ENCODE measurements around the gene RAET1E. TPM values are rescaled to one million over a fixed set of nuclear protein-coding genes. Genes with fewer than 3 reads are reported as not detected.

Gene RAET1E
- total and polyA plus RNA-seq, 9 of the 15 experiments (the other 6 are each of a cell fraction or from before 2014, with no cell fraction given), result not detected

DNA sequence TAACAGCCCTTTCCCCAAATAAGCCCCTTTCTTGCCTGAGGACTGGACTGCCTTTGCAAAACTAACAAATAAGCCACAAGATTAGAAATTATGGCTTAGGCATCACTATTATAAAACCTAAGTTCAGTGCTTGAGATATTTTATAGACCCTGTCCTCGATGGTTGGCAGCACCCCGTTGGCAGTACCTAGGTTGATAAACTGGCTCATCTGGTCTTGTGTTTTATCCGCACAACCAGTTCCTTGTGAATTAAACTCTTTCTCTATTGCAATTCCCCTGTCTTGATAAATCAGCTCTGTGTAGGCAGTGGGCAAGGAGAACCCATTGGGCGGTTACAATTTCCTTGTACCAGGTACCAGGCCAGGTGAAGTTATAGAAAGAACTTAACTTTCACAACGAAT lies 40.4 kb downstream of the RAET1E start:
- Histone ChIP-seq H3K9me1 (ENCODE audit: control insufficient read depth, insufficient read depth, low read length) (no peaks in the 10 kb centered on the region), H3K9me3 (replicated peaks; ENCODE audit: control insufficient read depth, insufficient read depth, low read depth, low read length) (no peaks in the 10 kb centered on the region), H2AFZ (ENCODE audit: low read depth, low read length) (no peak overlapping the region), H3K4me2 (ENCODE audit: insufficient read depth, low read length) (no peak overlapping the region), H3K4me3 (no peak overlapping the region), H3K79me2 (ENCODE audit: control insufficient read depth, insufficient read depth, low read length) (no peaks in the 10 kb centered on the region), H3K27me3 (ENCODE audit: control insufficient read depth in 2 of 2, insufficient read depth in 2 of 2, low read length in 2 of 2) (peaks cover 7 to 19% of the 10 kb centered on the region in 2 experiments; a peak in 4 of 5 replicates), H3K9ac (ENCODE audit: insufficient read depth in 1 of 2, low read depth in 2 of 2, low read length in 2 of 2) (no peak overlapping the region), H3K4me1 (replicated peaks in 1 of 2; ENCODE audit: control insufficient read depth in 2 of 2, insufficient read depth in 2 of 2, low read length in 2 of 2) (no peaks in the 10 kb centered on the region; a peak in 2 of 5 replicates), H4K20me1 (replicated peaks; ENCODE audit: control insufficient read depth, insufficient read depth, low read length) (0 out of 2 replicates have a peak, but pooled peaks cover 3% of the 10 kb centered on the region), H3K27ac (ENCODE audit: extremely low read depth, low read depth, low read length) (no peak overlapping the region), H3K36me3 (ENCODE audit: control insufficient read depth, insufficient read depth, low read length) (no peaks in the 10 kb centered on the region)
- intact Hi-C loops (cut with micrococcal nuclease), result no loop called here
- WGBS (ENCODE audit: insufficient coverage, low coverage, missing lambda C conversion rate), result 40% methylated on average over 5 of the region's 5 CpGs
- no TSS peak for BruUV-seq (replicated peaks)
- POLR2A ChIA-PET, result interaction anchor here (0.7 kb wide), 1 partner anchor 8 kb away, joined by 3 read pairs; no protein-coding TSS in a partner anchor
- no peak for DNase-seq (ENCODE audit: extremely low read depth in 1 of 4, low spot score in 3 of 4)
- CTCF ChIA-PET (ENCODE audit: low intra/inter-chr PET ratio), result interaction anchor here (0.7 kb wide), 1 partner anchor 1352 kb away, joined by 3 read pairs; no protein-coding TSS in a partner anchor
- no peak for FAIRE-seq
- ATAC-seq, result no peak
- in situ Hi-C loops (cut with MboI), result no loop called here
- TF ChIP-seq HDGF (IDR thresholded peaks at IDR 0.05) (no peak), BDP1 (IDR thresholded peaks at IDR 0.05; ENCODE audit: insufficient read depth, insufficient read length) (no peak), ZNF24 (IDR thresholded peaks at IDR 0.05) (no peak), CEBPB (tag; IDR thresholded peaks at IDR 0.05) (no peak), SREBF2 (CRISPR knock-in tag; IDR thresholded peaks at IDR 0.05) (no peak), RBM14 (IDR thresholded peaks at IDR 0.05; ENCODE audit: borderline replicate concordance, insufficient read depth, low read depth, low read length) (no peak), HMG20A (CRISPR knock-in tag; conservative IDR thresholded peaks at IDR 0.05) (no peak), JUNB (CRISPR knock-in tag; conservative IDR thresholded peaks at IDR 0.05) (no peak), ARNT (IDR thresholded peaks at IDR 0.05) (no peak)
- TF ChIP-seq, protein P1, sequence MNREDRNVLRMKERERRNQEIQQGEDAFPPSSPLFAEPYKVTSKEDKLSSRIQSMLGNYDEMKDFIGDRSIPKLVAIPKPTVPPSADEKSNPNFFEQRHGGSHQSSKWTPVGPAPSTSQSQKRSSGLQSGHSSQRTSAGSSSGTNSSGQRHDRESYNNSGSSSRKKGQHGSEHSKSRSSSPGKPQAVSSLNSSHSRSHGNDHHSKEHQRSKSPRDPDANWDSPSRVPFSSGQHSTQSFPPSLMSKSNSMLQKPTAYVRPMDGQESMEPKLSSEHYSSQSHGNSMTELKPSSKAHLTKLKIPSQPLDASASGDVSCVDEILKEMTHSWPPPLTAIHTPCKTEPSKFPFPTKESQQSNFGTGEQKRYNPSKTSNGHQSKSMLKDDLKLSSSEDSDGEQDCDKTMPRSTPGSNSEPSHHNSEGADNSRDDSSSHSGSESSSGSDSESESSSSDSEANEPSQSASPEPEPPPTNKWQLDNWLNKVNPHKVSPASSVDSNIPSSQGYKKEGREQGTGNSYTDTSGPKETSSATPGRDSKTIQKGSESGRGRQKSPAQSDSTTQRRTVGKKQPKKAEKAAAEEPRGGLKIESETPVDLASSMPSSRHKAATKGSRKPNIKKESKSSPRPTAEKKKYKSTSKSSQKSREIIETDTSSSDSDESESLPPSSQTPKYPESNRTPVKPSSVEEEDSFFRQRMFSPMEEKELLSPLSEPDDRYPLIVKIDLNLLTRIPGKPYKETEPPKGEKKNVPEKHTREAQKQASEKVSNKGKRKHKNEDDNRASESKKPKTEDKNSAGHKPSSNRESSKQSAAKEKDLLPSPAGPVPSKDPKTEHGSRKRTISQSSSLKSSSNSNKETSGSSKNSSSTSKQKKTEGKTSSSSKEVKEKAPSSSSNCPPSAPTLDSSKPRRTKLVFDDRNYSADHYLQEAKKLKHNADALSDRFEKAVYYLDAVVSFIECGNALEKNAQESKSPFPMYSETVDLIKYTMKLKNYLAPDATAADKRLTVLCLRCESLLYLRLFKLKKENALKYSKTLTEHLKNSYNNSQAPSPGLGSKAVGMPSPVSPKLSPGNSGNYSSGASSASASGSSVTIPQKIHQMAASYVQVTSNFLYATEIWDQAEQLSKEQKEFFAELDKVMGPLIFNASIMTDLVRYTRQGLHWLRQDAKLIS (CRISPR knock-in tag; IDR thresholded peaks at IDR 0.05), result no peak
- TF ChIP-seq, protein P2, sequence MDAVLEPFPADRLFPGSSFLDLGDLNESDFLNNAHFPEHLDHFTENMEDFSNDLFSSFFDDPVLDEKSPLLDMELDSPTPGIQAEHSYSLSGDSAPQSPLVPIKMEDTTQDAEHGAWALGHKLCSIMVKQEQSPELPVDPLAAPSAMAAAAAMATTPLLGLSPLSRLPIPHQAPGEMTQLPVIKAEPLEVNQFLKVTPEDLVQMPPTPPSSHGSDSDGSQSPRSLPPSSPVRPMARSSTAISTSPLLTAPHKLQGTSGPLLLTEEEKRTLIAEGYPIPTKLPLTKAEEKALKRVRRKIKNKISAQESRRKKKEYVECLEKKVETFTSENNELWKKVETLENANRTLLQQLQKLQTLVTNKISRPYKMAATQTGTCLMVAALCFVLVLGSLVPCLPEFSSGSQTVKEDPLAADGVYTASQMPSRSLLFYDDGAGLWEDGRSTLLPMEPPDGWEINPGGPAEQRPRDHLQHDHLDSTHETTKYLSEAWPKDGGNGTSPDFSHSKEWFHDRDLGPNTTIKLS (IDR thresholded peaks at IDR 0.05; ENCODE audit: borderline replicate concordance, low read depth), result no peak
- TF ChIP-seq, protein P3, sequence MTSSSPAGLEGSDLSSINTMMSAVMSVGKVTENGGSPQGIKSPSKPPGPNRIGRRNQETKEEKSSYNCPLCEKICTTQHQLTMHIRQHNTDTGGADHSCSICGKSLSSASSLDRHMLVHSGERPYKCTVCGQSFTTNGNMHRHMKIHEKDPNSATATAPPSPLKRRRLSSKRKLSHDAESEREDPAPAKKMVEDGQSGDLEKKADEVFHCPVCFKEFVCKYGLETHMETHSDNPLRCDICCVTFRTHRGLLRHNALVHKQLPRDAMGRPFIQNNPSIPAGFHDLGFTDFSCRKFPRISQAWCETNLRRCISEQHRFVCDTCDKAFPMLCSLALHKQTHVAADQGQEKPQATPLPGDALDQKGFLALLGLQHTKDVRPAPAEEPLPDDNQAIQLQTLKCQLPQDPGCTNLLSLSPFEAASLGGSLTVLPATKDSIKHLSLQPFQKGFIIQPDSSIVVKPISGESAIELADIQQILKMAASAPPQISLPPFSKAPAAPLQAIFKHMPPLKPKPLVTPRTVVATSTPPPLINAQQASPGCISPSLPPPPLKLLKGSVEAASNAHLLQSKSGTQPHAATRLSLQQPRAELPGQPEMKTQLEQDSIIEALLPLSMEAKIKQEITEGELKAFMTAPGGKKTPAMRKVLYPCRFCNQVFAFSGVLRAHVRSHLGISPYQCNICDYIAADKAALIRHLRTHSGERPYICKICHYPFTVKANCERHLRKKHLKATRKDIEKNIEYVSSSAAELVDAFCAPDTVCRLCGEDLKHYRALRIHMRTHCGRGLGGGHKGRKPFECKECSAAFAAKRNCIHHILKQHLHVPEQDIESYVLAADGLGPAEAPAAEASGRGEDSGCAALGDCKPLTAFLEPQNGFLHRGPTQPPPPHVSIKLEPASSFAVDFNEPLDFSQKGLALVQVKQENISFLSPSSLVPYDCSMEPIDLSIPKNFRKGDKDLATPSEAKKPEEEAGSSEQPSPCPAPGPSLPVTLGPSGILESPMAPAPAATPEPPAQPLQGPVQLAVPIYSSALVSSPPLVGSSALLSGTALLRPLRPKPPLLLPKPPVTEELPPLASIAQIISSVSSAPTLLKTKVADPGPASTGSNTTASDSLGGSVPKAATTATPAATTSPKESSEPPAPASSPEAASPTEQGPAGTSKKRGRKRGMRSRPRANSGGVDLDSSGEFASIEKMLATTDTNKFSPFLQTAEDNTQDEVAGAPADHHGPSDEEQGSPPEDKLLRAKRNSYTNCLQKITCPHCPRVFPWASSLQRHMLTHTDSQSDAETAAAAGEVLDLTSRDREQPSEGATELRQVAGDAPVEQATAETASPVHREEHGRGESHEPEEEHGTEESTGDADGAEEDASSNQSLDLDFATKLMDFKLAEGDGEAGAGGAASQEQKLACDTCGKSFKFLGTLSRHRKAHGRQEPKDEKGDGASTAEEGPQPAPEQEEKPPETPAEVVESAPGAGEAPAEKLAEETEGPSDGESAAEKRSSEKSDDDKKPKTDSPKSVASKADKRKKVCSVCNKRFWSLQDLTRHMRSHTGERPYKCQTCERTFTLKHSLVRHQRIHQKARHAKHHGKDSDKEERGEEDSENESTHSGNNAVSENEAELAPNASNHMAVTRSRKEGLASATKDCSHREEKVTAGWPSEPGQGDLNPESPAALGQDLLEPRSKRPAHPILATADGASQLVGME (CRISPR knock-in tag; IDR thresholded peaks at IDR 0.05), result no peak

Measured in K562 (cell line).